ENCODE data around the gene POLR2B. TPM values are rescaled to one million over a fixed set of nuclear protein-coding genes. Genes with fewer than 3 reads are reported as not detected.

POLR2B gene
- polyA plus RNA-seq, 4 donors = 35.6 to 74.5 (median 38.7) TPM

DNA sequence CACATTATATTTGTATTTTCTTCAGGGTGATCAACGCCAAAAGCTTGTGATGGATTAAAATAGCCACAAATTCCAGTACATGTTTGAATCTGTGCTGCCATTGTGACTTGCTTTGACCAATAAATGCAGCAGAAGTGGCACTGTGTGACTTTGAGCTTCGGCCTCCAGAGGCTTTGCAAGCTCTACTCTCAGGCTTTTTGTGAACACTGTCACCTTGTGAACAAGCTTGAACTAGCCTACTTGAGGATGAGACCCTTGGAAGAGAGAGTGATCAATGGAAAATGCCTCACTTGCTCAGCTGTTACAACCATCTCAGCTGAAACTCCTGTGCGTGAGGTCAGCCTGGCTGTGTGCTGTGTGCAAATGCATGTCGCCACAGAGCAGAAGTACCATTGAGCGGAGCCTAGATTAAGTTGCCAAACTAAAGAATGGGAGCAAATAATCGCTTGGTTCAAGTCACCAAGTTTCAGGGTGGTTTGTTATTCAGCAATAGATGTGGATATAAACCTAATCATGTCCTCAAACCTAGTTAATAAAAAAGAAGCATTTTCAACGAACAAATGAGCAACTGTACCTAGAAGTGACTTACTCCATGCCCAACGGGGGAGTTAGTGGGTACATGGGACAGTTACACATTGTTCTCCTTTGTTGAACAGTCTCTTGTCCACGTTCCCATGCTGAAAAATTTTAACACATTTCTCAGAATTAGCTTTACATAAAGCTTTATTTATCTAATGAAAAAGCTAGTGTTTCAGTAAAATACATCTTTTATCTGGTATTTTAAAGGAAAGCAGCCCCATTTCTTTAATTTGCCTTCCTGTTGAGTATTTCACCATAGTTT is 24.8 kb upstream of the POLR2B start:
- H3K27ac ChIP-seq (ENCODE audit: low read depth in 1 of 3, low read length in 2 of 3) = no peak overlapping the region
- 88 to 90% (median 90%) methylated on average over 9 of the region's 9 CpGs for WGBS, 3 donors
- no peak overlapping the region for H3K4me3 ChIP-seq (ENCODE audit: low read depth in 1 of 3, low read length in 3 of 3)
- H3K4me1 ChIP-seq (ENCODE audit: control insufficient read depth in 3 of 3, insufficient read depth in 2 of 3, low read depth in 1 of 3, low read length in 2 of 3) = peaks cover 0 to 4% (median 0%) of the 10 kb centered on the region in 3 donors
- no peaks in the 10 kb centered on the region for H3K9me3 ChIP-seq (ENCODE audit: control insufficient read depth in 2 of 2, insufficient read depth in 1 of 2, low read depth in 1 of 2, low read length in 1 of 2)
- FAIRE-seq (no peak), DNase-seq (no peak)
- no peaks in the 10 kb centered on the region for H3K27me3 ChIP-seq (ENCODE audit: control insufficient read depth in 3 of 3, insufficient read depth in 3 of 3, low read length in 3 of 3)
- no peaks in the 10 kb centered on the region for H3K36me3 ChIP-seq (ENCODE audit: control insufficient read depth in 3 of 3, insufficient read depth in 2 of 3, low read depth in 1 of 3, low read length in 3 of 3)

- no peaks in the 10 kb centered on the region for H3K9me3 ChIP-seq (ENCODE audit: control insufficient read depth in 2 of 2, insufficient read depth in 1 of 2, low read depth in 1 of 2, low read length in 1 of 2)
- WGBS, 3 donors = 56 to 83% (median 66%) methylated on average over 7 of the region's 7 CpGs
Measured at GRCh38 chr4:56958111-56958517, 20.6 kb upstream of the POLR2B start.

DNA sequence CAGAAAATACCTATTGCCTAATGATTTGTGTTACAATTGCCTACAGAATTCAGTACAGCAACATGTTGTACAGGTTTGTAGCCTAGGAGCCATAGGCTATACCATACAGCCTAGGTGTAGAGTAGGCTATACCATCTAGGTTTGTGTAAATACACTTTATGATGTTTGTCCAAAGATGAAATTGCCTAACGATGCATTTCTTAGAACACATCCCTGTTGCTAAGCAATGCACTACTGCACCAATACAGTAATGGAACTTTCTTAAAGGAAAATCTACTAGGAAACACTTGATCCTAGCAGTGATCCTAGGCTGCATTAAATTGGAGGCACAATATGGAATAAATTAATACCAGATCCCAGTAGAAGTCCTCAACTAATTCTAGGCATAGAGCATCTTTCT is 19.6 kb upstream of the POLR2B start:
- Histone ChIP-seq H3K9me3 (ENCODE audit: control insufficient read depth in 2 of 2, insufficient read depth in 1 of 2, low read depth in 1 of 2, low read length in 1 of 2) (no peaks in the 10 kb centered on the region), H3K36me3 (ENCODE audit: control insufficient read depth in 3 of 3, insufficient read depth in 2 of 3, low read depth in 1 of 3, low read length in 3 of 3) (peaks cover 3 to 25% (median 4%) of the 10 kb centered on the region in 3 donors), H3K27ac (ENCODE audit: low read depth in 1 of 3, low read length in 2 of 3) (no peak overlapping the region), H3K4me3 (ENCODE audit: low read depth in 1 of 3, low read length in 3 of 3) (no peak overlapping the region), H3K27me3 (ENCODE audit: control insufficient read depth in 3 of 3, insufficient read depth in 3 of 3, low read length in 3 of 3) (no peaks in the 10 kb centered on the region), H3K4me1 (ENCODE audit: control insufficient read depth in 3 of 3, insufficient read depth in 2 of 3, low read depth in 1 of 3, low read length in 2 of 3) (peaks cover 0 to 4% (median 0%) of the 10 kb centered on the region in 3 donors)
- 15 to 47% (median 38%) methylated on average over 1 of the region's 1 CpG for WGBS, 3 donors
- DNase-seq (peak; percentile 18 to 62), FAIRE-seq (no peak)

More at GRCh38 chr4:56958111-56958517, 20.6 kb upstream of the POLR2B start:
- peaks cover 0 to 20% (median 3%) of the 10 kb centered on the region in 3 donors for H3K36me3 ChIP-seq (ENCODE audit: control insufficient read depth in 3 of 3, insufficient read depth in 2 of 3, low read depth in 1 of 3, low read length in 3 of 3)
- no peak overlapping the region for H3K4me3 ChIP-seq (ENCODE audit: low read depth in 1 of 3, low read length in 3 of 3)
- no peak overlapping the region for H3K27ac ChIP-seq (ENCODE audit: low read depth in 1 of 3, low read length in 2 of 3)
- H3K4me1 ChIP-seq (ENCODE audit: control insufficient read depth in 3 of 3, insufficient read depth in 2 of 3, low read depth in 1 of 3, low read length in 2 of 3) = peaks cover 0 to 4% (median 0%) of the 10 kb centered on the region in 3 donors
- FAIRE-seq (no peak), DNase-seq (peak; percentile 5 to 28)
- no peaks in the 10 kb centered on the region for H3K27me3 ChIP-seq (ENCODE audit: control insufficient read depth in 3 of 3, insufficient read depth in 3 of 3, low read length in 3 of 3)

DNA sequence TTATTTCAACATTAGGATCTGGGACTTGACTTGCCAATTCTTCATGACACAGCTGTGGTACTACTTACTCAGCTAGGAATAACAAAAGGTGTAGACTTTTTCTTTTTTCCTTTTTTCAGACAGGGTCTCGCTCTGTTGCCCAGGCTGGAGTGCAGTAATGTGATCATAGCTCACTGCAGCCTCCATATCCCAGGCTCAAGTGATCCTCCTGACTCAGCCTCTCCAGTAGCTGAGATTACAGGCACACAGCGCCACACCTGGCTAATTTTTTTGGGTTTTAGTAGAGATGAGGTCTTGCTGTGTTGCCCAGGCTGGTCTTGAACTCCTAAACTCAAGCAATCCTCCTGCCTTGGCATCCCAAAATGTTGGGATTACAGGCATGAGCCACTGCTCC is 17.6 kb upstream of the POLR2B start:
- Histone ChIP-seq H3K9me3 (ENCODE audit: control insufficient read depth in 2 of 2, insufficient read depth in 1 of 2, low read depth in 1 of 2, low read length in 1 of 2) (no peaks in the 10 kb centered on the region), H3K27ac (ENCODE audit: low read depth in 1 of 3, low read length in 2 of 3) (no peak overlapping the region), H3K4me1 (ENCODE audit: control insufficient read depth in 3 of 3, insufficient read depth in 2 of 3, low read depth in 1 of 3, low read length in 2 of 3) (peaks cover 0 to 4% (median 0%) of the 10 kb centered on the region in 3 donors), H3K27me3 (ENCODE audit: control insufficient read depth in 3 of 3, insufficient read depth in 3 of 3, low read length in 3 of 3) (no peaks in the 10 kb centered on the region), H3K4me3 (ENCODE audit: low read depth in 1 of 3, low read length in 3 of 3) (no peak overlapping the region), H3K36me3 (ENCODE audit: control insufficient read depth in 3 of 3, insufficient read depth in 2 of 3, low read depth in 1 of 3, low read length in 3 of 3) (peaks cover 5 to 37% (median 6%) of the 10 kb centered on the region in 3 donors)
- 98 to 100% (median 100%) methylated on average over 2 of the region's 2 CpGs for WGBS, 3 donors
- no peak for DNase-seq
- no peak for FAIRE-seq

GRCh38 chr4:56971383-56971782 is 7.3 kb upstream of the POLR2B start:
- WGBS, 3 donors = 72 to 91% (median 82%) methylated on average over 2 of the region's 2 CpGs
- no peak overlapping the region for H3K27ac ChIP-seq (ENCODE audit: low read depth in 1 of 3, low read length in 2 of 3)
- H3K27me3 ChIP-seq (ENCODE audit: control insufficient read depth in 3 of 3, insufficient read depth in 3 of 3, low read length in 3 of 3) = no peaks in the 10 kb centered on the region
- no peak overlapping the region for H3K4me3 ChIP-seq (ENCODE audit: low read depth in 1 of 3, low read length in 3 of 3)
- no peak for DNase-seq
- no peak for FAIRE-seq
- H3K9me3 ChIP-seq (ENCODE audit: control insufficient read depth in 2 of 2, insufficient read depth in 1 of 2, low read depth in 1 of 2, low read length in 1 of 2) = peaks cover 0 to 5% of the 10 kb centered on the region in 2 donors
- peaks cover 19 to 45% (median 23%) of the 10 kb centered on the region in 3 donors for H3K36me3 ChIP-seq (ENCODE audit: control insufficient read depth in 3 of 3, insufficient read depth in 2 of 3, low read depth in 1 of 3, low read length in 3 of 3)
- peaks cover 0 to 8% (median 4%) of the 10 kb centered on the region in 3 donors for H3K4me1 ChIP-seq (ENCODE audit: control insufficient read depth in 3 of 3, insufficient read depth in 2 of 3, low read depth in 1 of 3, low read length in 2 of 3)

DNA sequence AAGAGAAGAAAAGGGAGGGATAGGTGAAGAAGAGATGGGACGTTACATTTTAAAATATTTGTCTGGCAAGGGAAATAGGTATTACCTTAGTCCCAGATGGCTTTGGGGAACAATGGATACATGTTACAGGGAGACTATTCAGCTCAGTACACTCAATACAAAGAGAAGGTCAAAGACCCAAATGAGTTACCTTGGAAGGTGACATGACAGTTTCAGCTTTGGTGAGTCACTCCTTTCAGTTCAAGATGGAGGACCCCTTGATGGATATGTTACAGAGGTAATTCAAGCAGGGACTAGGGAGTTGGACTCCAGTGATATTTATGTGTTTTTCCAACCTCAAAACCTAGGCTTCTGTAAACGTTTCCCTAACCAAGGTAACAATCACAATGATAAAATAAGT is 6.3 kb upstream of the POLR2B start:
- H3K36me3 ChIP-seq (ENCODE audit: control insufficient read depth in 3 of 3, insufficient read depth in 2 of 3, low read depth in 1 of 3, low read length in 3 of 3) = peaks cover 17 to 39% (median 23%) of the 10 kb centered on the region in 3 donors
- no peak for DNase-seq
- peaks cover 0 to 8% (median 4%) of the 10 kb centered on the region in 3 donors for H3K4me1 ChIP-seq (ENCODE audit: control insufficient read depth in 3 of 3, insufficient read depth in 2 of 3, low read depth in 1 of 3, low read length in 2 of 3)
- no peak overlapping the region for H3K27ac ChIP-seq (ENCODE audit: low read depth in 1 of 3, low read length in 2 of 3)
- 93 to 97% (median 94%) methylated on average over 2 of the region's 2 CpGs for WGBS, 3 donors
- H3K27me3 ChIP-seq (ENCODE audit: control insufficient read depth in 3 of 3, insufficient read depth in 3 of 3, low read length in 3 of 3) = no peaks in the 10 kb centered on the region
- H3K4me3 ChIP-seq (ENCODE audit: low read depth in 1 of 3, low read length in 3 of 3) = no peak overlapping the region
- no peak for FAIRE-seq
- peaks cover 0 to 5% of the 10 kb centered on the region in 2 donors for H3K9me3 ChIP-seq (ENCODE audit: control insufficient read depth in 2 of 2, insufficient read depth in 1 of 2, low read depth in 1 of 2, low read length in 1 of 2)

DNA sequence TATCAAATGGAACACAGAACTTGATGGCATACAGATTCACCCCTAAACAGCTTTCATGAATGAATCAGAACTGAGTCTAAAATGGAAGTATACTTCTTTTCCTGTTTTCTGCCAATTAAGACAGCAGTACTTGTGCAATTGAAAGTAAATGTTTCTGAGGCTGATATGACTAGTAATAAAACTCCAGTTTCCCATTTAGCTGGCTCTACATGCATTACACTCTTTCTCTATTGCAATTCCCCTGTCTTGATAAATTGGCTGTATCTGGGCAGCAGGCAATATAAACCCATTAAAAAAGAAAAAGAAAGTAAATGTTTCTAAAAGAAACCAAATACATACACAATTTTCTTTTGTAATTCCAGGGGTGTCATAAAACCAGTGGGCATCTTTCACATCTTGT is 5.9 kb upstream of the POLR2B start:
- H3K36me3 ChIP-seq (ENCODE audit: control insufficient read depth in 3 of 3, insufficient read depth in 2 of 3, low read depth in 1 of 3, low read length in 3 of 3) = peaks cover 17 to 38% (median 20%) of the 10 kb centered on the region in 3 donors

GRCh38 chr4:56973336-56973735 is 5.4 kb upstream of the POLR2B start:
- DNase-seq (no peak), FAIRE-seq (no peak)
- H3K4me1 ChIP-seq (ENCODE audit: control insufficient read depth in 3 of 3, insufficient read depth in 2 of 3, low read depth in 1 of 3, low read length in 2 of 3) = peaks cover 0 to 8% (median 4%) of the 10 kb centered on the region in 3 donors
- peaks cover 14 to 35% (median 18%) of the 10 kb centered on the region in 3 donors for H3K36me3 ChIP-seq (ENCODE audit: control insufficient read depth in 3 of 3, insufficient read depth in 2 of 3, low read depth in 1 of 3, low read length in 3 of 3)
- no peaks in the 10 kb centered on the region for H3K27me3 ChIP-seq (ENCODE audit: control insufficient read depth in 3 of 3, insufficient read depth in 3 of 3, low read length in 3 of 3)
- WGBS, 3 donors = 98 to 99% (median 99%) methylated on average over 3 of the region's 3 CpGs
- no peak overlapping the region for H3K4me3 ChIP-seq (ENCODE audit: low read depth in 1 of 3, low read length in 3 of 3)
- no peak overlapping the region for H3K27ac ChIP-seq (ENCODE audit: low read depth in 1 of 3, low read length in 2 of 3)
- H3K9me3 ChIP-seq (ENCODE audit: control insufficient read depth in 2 of 2, insufficient read depth in 1 of 2, low read depth in 1 of 2, low read length in 1 of 2) = peaks cover 0 to 5% of the 10 kb centered on the region in 2 donors

More for the DNA sequence above, 5.9 kb upstream of the POLR2B start:
- peaks cover 0 to 5% of the 10 kb centered on the region in 2 donors for H3K9me3 ChIP-seq (ENCODE audit: control insufficient read depth in 2 of 2, insufficient read depth in 1 of 2, low read depth in 1 of 2, low read length in 1 of 2)
- no peaks in the 10 kb centered on the region for H3K27me3 ChIP-seq (ENCODE audit: control insufficient read depth in 3 of 3, insufficient read depth in 3 of 3, low read length in 3 of 3)
- no peak overlapping the region for H3K4me3 ChIP-seq (ENCODE audit: low read depth in 1 of 3, low read length in 3 of 3)
- DNase-seq (no peak), FAIRE-seq (no peak)
- no peak overlapping the region for H3K27ac ChIP-seq (ENCODE audit: low read depth in 1 of 3, low read length in 2 of 3)
- H3K4me1 ChIP-seq (ENCODE audit: control insufficient read depth in 3 of 3, insufficient read depth in 2 of 3, low read depth in 1 of 3, low read length in 2 of 3) = peaks cover 0 to 8% (median 4%) of the 10 kb centered on the region in 3 donors
